Measurements from ENCODE around the gene IGF1R. TPM values are rescaled to one million over a fixed set of nuclear protein-coding genes. Genes with fewer than 3 reads are reported as not detected.
"Not testable (repeated sequence)": the region's sequence is repeated elsewhere in the genome, so short reads cannot be mapped to it uniquely, and the experiment has no call there.

IGF1R gene
- 42.0 TPM for polyA plus RNA-seq (2013, experiment 1 of 2; ENCODE audit: insufficient read length)
- 39.4 TPM for polyA plus RNA-seq (2013, experiment 2 of 2; ENCODE audit: insufficient read length)

DNA sequence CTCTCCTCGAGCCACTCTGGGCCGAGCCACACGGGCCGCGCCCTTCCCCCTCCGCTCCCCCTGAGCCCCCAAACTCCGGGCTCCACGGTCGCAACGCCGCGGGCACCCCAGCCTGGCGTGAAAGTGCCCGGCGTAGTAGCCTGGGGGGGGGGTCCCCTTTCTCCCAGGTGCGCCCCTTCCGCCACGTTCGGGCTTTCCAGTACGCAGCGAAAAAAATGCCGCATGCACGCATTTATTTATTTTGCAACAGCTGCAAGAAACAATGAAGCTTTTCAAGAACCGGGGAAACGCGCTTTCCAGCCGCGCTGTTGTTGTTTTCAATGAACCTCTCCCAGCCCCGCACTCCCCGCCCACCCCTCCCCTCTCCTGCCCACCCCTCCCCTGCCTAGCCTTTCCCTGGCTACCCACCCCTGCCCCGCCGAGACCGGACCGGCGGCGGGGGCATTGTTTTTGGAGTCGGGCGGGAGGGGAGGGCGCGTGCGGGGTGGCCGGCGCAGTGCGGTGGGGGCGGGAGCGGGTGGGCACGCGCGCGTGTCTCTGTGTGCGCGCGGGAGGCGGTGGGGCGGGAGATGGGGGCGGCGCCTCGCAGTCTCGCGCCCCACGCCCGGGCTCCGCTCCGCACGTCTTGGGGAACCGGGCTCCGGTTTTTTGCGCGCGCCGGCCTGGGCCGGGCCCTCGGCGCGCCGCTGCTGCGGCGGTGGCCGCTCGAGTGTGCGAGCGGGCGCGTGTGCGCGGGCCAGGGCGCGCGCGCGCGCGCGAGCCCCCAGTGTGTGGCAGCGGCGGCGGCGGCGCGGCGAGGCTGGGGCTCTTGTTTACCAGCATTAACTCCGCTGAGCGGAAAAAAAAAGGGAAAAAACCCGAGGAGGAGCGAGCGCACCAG is at the start of gene IGF1R:
TSS of gene IGF1R (plus strand) at position 766 of the 880 bp plus-strand sequence. CDS start 1,043 bp downstream, outside the sequence.
- peak; percentile 95 for DNase-seq

DNA sequence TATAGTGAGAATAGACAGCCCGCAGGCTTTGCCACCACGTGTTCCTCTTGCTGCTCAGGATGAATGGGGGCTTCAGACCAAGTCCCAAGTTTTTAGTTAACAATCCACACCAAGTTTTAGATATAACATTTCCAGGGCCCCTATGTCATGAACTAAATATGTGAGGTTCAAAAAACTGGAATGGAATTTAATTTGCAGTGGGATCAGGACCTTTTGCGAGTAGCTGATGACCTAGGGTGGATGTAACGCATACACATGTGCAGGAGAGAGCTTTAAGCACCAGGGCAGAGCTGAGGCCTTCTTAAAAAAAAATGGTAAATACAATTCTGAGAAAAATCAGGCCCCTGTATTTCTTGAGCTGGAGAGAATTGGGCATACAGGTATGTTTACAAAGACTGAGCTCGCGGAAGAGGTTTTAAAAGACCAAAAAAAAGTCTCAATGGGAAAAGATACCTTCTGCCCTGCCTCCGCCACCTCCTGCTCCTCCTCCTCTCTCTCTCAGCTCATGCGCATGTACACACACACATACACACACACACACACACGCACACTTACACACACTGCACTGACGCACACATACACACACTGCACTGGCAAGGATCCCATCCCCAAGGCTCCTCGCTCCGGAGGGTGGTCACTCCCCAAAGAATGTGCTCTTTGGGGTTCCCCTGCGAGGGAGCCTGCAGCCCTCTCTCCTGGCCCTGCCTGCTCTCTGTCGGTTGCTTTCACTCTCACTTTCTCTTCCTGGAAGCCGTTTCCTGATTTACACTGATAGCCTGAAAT is 48.2 kb upstream of the IGF1R start:
- peak; percentile 77 for DNase-seq

DNA sequence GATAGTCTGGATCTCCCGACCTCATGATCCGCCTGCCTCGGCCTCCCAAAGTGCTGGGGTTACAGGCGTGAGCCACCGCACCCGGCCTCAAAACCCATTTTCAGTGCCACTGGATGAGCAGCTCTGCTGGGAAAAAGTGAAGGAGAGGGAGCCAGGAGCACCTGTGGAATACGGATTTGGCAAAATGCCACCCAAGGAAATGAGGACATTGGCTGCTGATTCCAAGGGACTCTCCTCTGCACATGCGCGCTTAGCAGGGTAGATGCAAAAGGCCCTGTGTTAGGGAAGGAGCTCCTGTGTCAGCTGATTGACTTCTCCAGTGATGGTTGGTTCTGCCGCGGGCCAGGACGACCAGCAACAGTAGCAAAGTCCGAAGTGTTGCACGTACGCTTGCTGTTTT is 43.4 kb upstream of the IGF1R start:
- DNase-seq, result no peak

DNA sequence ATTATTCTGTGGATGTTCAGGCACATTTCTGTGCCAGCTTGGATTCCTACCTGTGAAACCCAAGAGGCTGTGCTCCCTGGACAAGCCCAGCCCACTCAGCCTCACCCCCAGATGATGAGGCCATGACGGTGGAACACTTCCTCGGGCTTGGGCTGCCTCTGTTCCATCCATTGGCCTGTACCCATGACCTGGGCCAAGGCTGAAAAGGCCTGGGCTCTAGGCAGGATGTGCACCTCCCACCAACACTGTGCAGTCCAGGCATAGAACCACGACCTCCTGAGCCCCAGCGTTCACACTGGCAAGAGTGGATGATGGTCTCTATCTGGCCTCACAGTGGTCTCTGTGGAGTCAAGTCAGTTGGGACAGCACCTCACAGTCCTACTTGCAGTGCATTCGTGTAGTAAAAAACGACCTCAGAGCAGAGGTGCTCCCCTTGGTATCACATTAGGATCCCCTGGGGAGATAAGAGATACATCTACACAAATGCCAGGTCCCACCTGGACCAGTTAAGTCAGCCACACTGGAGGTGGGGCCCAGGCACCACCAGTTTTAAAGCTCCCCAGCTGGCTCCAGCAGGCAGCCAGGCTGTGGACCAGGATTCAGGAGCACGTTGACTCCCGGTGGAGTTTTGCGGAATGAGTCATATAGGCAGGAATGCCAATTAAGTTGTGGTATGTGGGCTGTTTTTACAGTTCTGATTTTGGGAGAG is 39.0 kb upstream of the IGF1R start:
- DNase-seq, result peak; percentile 71

DNA sequence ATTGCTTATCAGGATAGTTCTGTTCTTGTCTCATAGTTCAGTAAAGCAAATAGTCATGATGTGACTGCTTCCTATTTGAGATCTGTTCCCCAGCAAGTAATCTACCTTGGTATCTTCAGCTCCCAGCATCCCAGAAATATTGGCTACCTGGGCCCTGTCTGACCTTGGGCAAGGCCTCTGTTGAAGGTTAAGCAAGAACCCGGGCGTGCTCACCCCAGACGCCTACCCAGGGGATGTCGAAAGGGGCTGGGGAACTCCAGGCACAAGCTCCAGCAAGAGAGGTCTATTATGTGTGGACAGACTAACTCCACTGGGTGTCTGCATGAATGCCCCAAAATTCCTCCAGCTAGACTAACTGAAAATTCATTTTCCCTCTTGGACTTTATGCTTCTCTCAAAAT is 37.3 kb upstream of the IGF1R start:
- no peak for DNase-seq

DNA sequence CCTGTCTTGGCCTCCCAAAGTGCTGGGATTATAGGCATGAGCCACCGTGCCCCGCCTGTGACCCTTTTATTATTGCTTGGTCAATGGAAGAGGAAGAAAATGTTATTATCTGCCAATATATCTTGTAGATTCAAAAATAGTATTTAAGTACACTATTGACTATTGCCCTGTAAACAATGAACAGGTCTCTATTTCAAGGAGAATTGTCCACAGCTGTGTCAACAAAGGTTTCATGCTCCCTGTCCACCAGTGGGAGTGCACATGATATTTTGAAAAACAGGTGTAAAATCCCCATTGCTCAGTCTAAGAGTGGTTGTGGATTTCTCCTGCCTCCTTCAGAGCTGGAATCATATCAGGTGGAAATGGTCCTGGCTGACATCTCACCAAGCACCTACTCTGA is 36.5 kb upstream of the IGF1R start:
- no peak for DNase-seq

DNA sequence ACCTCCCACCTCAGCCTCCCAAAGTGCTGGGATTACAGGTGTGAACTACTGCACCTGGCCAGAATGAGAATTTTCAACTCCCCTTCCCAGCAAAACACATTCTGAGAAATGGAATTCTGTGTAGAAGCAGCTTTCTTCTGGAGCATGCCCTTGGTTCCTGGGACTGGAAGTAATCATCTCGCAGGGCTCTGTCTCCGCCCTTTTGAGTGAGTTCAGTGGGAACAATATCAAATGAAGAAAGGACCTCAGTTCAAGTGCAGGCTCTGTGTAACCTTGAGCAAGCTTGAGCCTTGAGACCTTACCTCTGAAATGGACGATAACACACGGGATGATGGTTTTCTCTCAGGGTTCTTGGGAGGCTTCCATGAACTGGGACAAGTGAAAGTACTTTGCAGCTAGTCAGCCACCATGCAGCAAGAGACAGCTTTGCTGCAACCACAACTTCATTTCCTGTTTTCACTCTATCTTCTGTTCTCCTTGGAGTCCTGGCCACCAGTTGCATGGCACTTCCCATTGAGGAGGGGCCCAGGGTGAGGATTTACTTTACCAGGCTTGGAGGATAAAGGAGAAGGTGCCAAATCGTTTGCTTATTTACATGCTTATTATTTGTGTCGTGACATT is 35.7 kb upstream of the IGF1R start:
- DNase-seq, result no peak

DNA sequence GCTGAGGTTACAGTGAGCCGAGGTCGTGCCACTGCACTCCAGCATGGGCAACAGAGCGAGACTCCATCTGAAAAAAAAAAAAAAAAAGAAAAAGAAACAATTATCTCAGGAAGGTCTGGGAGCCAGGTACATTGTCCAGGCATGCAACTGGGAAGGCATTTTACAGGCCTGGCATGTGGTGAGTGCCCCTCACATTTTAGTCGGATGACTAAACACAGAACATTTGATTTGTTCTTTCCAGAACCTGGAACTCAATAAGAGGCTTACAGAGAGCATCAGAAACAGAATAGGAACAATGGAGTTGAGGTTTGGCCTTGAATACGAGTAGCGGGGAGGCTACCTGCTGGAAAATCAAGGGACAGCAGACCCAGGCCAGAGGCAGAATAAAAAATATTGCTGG is 33.7 kb upstream of the IGF1R start:
- no peak for DNase-seq

DNA sequence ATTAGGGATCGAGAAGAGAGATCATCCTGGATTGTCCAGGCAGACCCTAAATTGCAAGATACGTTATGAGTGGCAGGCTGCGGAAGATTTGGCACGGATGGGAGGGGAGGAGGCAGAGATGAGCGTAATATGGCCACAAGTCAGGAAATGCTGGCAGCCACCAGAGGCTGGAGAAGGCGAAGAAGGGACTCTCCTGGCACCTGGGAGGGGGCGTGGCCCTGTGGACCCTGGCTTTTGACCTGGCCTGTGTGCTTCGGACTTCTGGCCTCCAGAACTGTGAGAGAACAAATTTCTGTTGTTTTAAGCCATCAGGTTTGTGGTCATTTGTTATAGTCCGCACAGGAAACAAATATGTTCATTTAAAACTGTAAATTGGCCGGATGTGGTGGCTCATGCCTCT is 31.9 kb upstream of the IGF1R start:
- no peak for DNase-seq

DNA sequence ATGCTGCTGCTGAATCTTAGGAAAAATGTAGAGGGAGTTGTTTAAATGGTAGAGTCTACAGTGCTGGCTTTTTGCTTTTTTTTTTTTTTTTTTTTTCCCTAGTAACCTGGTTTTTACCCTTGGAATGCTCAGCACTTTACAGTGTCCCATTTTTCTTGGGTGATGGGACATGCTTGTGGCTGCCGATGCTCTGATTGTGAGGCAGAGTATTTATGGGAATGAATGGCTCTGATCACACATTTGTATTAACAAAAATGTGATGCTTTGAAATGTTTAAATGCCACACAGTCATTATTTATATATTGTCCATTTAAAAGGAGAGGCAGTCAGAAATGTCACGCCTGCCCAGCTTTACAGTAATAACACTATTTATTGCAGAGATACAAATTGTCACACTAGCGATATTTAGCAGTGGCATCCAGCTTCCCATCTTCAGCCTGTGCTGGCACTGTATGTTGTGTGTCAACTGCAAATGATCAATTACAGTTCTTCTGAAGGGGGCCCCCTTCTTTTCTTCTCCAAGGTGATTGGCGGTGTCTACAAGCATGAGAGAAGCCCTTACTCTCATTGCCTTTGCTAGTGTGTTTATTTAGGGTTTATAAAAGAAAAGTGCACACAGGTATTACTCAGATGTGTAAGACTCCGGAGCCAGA is 30.9 kb upstream of the IGF1R start:
- DNase-seq, result no peak

DNA sequence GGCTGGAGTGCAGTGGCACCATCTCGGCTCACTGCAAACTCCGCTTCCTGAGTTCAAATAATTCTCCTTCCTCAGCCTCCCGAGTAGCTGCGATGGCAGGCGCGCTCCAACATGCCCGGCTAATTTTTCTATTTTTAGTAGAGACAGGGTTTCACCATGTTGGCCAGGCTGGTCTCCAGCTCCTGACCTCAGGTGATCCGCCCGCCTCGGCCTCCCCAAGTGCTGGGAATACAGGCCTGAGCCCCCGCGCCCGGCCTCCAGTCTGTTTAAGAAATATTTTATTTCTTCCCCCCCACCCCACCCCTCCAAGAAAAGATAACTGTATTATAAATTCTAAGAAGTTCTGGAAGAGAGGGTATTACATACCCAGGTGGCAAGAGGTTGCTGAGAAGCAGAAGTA is 29.8 kb upstream of the IGF1R start:
- not testable (repeated sequence) for DNase-seq

DNA sequence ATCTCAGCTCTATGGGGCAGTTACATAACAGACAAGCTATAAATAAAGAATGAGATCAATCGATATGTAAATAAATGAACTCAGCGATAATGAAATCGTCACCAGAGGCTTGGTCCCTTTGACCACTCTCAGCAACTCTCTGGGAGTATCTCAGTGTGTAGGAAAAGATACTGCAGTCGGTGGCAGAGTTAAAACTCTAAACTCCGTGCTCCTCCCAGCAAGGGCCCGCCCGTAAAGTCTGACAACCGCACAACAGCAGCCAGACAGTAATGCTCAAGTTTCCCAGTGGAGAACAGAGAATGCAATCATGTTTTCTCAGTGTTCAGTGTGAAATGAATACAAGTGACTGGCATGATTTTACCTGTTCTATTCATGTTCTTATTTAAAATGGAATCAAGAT is 28.3 kb upstream of the IGF1R start:
- no peak for DNase-seq

DNA sequence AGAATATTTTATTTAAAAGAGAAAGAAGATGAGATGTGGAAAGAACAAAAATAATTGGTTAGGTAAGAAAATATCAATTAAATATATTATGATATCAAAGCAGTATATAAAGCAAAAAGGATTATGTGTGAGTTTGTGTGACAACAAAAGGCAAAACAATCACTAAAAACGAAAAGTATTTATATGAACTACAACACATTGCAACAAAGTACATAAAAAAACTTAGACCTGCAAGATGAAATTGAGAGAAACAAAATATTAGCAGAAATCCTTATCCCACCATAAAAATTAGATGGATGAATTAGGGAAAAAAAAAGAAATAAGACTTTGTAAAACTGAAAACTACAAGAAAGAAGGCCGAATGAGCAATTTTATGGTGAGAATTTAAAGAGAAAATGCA is 27.3 kb upstream of the IGF1R start:
- DNase-seq, result no peak

DNA sequence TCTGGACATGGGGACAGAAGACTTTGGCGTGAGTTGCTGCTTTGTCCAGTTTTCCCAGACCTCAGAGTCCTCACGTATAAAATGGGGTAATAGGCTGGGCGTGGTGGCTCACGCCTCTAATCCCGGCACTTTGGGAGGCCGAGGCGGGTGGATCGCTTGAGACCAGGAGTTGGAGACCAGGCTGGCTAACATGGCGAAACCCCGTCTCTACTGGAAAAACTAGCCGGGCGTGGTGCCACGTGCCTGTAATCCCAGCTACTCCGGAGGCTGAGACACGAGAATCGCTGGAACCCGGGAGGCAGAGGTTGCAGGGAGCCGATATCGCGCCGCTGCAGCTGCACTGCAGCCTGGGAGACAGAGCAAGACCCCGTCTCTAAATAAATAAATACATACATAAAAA is 22.7 kb upstream of the IGF1R start:
- DNase-seq, result no peak

DNA sequence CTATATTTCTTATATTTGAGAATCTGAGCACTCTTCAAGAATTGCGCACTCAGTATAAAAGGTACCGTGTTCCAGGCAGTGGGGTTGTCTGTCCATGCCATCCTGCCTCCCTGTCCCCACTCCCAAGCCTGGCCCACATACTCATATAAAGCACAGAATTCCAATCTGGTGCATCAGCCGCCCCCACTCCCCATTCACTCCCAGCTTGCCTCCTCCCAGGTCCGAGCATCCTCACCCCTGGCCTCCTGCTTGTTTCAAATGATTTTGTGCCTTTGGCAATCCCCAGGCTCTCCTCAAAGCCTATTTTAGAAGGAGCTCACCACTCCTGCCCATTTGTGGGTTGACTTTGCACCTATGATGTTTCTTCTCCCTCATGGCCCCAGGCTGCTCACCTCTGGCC is 22.2 kb upstream of the IGF1R start:
- no peak for DNase-seq

DNA sequence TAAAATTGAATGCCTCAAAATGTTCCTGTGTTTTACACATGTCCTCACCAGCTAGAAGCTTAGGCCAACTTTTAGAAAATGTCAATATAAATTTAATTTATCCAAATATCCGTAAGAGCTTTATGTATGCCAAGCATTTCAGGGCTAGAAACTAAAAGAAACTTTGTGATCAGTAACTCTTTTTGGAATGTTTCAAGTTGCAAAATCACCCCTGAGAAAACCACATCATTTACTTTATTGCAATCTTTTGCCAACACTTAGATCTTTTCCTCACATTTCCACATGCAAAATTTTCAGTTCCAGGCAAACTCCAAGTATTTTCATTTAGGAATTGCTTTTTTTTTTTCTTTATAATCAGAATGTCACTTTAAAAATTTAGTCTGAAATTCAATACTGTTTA is 20.1 kb upstream of the IGF1R start:
- peak; percentile 38 for DNase-seq

DNA sequence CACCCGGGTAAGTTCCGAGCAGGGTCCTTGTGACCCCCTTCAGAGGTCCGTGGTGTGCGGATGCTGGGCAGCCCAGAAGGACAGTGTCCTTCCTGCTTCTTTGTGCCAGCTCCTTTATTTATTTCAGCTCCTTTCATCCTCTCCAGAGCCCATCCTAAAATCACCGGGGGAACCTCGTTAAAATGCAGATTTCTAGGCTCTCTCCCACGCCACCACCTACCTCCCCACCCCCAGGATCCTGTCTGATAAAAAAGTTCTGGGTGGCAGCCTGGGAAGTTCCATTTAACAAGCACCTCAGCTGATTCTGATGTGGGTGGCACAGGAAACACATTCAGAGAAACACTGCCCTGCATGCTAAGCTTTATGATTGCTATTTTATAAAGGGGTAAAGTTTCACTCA is 12.5 kb upstream of the IGF1R start:
- DNase-seq, result no peak

DNA sequence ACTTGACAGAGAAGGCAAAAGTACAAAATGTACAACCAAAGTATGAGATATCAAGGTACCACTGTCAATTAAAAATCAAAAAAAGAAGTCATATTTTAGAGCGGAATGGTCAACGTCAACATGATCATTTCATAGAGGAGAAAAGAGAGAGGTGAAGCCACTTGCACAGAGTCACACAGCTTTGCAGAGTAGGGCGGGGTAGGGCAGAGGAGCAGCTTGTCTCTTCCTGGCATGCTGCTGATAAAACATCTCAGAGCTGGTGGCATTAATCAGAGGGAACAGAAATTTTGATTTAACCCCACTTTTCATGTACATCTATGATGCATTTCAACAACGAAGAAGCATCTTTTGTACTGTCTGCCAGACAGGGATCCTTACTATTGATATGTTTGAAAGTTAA is 5.2 kb upstream of the IGF1R start:
- DNase-seq, result no peak

DNA sequence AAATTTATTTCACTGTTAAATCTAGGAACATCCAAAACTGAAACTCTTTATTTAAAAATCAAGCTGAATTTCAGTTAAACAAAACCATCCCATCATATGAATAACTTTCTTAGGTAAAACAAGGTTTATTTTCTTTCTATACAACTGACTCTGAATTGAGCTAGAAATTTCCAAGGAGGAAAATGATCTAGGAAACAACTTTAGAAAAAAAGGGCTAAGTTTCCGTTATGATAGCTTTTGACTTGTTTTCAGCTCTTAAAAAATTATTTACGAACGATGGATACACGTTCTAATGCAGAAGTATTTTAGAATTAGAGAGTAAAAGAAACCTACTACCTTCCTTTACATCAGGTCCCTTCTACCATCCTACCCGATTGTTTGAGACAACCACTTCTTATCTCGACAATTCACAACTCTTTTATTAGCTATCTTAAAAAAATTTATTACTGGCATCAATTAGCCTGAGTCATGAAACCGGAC is 1.8 kb upstream of the IGF1R start:
- DNase-seq, result no peak

DNA sequence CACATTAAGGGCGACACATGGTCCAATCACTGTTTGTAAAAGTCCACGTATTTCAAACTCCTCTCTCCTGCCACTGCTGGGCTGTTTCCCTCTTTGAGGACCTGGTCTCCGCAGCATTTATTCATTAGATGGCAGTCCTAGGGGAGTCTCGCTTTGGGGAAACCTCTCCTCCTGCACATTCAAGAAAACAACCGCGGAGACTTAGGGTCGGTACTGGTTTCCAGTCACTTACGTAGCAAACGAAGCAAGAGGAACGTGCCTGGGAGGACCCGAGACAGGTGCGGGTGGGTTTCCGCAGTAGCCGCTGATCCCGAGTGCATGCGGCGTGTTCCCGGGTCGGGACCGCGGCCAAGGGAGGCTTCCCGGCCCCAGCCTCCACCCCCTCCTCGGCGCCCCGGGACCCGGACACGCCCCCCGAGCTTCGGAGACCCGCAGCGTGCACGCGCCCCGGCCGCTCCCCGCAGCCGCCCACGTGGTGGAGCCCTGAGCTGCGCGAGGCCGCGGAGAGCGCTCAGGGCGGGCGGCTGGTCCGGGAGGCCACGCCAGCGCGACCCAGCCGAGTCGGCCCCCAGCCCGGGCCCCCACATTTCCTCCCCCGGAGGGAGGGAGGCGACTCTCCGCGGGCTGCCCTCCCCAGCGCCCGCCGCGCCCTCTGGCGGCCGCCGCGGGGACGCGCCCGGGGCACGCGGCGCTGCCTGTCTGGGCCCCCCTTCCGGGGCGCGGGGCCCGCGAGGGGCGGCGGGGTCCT is 1.1 kb upstream of the IGF1R start:
- DNase-seq, result peak; percentile 68
